Suprapubic skin (tissue), 4 donors: ENCODE data around the gene CDC7. TPM values are rescaled to one million over a fixed set of nuclear protein-coding genes. Genes with fewer than 3 reads are reported as not detected.

Experiments used
- DNase-seq, 2 donors: peaks; one replicate each; pipeline ENCODE4 v3.0.0-alpha.2; 2019; ENCODE audit warnings: low spot score in 2 of 2
- H3K27ac ChIP-seq: fragments of 200-600 bp; sonication (generic); one replicate; pipeline ENCODE4 v1.5.1; 2019
- H3K27me3 ChIP-seq: fragments of 200-600 bp; sonication (generic); one replicate; pipeline ENCODE4 v1.5.1; 2019
- H3K36me3 ChIP-seq: fragments of 200-600 bp; sonication (generic); one replicate; pipeline ENCODE4 v1.5.1; 2019
- H3K4me1 ChIP-seq: fragments of 200-600 bp; sonication (generic); one replicate; pipeline ENCODE4 v1.5.1; 2019
- H3K4me3 ChIP-seq: fragments of 200-600 bp; sonication (generic); one replicate; pipeline ENCODE4 v1.5.1; 2019; ENCODE audit warnings: mild to moderate bottlenecking
- H3K9me3 ChIP-seq: fragments of 200-600 bp; sonication (generic); one replicate; pipeline ENCODE4 v1.5.1; 2019
- EP300 ChIP-seq: sonication (generic); formaldehyde crosslinking; IDR thresholded peaks from one replicate; pipeline ENCODE4 v1.6.1; 2017; ENCODE audit warnings: antibody characterized with exemption
- POLR2A ChIP-seq, 2 donors: fragments of 450-650 bp; IDR thresholded peaks; one replicate each; pipeline ENCODE4 v1.6.1; 2017; ENCODE audit warnings: antibody characterized with exemption in 2 of 2, mild to moderate bottlenecking in 2 of 2, moderate library complexity in 2 of 2
- POLR2AphosphoS5 ChIP-seq, 3 donors: sonication (generic); formaldehyde crosslinking; IDR thresholded peaks; one replicate each; pipeline ENCODE4 v1.6.1; 2017; ENCODE audit warnings: antibody characterized with exemption in 3 of 3
- WGBS: methylation state at CpG from one replicate; pipeline ENCODE4 v1.1.5; 2018; 5-methylcytosine and 5-hydroxymethylcytosine counted together
- total RNA-seq, 4 donors: library from RNA; depleted of rRNA; stranded (reverse); fragments of >200 nt; gene quantifications; one replicate each; pipeline ENCODE4 v1.1.0, GENCODE V29; 2016
- TF ChIP-seq, protein P1 (sequence below), 2 donors: fragments of 200-600 bp in 1 of 2; fragments of 450-650 bp in 1 of 2; sonication (generic) in 1 of 2; IDR thresholded peaks; one replicate each; pipeline ENCODE4 v1.5.1; 2016 to 2019; ENCODE audit warnings: antibody characterized with exemption in 2 of 2, mild to moderate bottlenecking in 1 of 2, moderate library complexity in 1 of 2

The CDC7 gene
- total RNA-seq, 4 donors from 2014 or later: 0.47 to 5.4 (median 2.3) TPM

DNA sequence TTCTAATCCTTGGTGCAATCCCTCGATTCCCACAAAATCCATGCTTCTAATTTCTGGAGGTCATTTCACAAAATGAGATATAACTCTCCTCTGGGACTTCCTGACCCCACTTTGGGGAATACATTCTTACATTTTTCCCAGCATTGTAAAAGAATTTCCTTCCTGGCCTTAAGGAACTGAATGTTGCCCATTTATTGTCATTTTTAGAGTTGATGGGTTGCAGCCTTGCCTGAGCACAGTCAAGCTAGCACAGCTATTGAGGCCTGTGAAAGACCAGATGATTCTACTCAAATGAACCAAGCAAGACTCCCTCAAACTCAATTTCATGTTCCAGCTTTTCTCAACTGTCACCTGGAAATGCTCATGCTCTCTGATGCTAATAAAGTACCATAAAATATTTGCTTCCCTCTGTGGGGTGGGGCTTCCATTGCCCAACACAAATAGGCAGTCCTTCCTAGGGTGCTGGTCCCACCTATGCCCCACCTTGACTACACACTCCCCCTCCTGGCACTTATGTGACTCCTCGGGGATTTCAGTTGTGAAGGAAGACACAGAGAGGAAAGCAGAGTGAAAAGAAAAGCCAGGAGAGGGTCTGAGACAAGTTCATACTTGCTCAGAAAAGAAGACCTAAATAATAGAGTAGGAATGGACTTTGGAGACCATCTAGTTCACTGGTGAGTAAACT, 24.0 kb upstream of the CDC7 start:
- Histone ChIP-seq H3K27me3 (no peaks in the 10 kb centered on the region), H3K27ac (no peak overlapping the region), H3K9me3 (no peaks in the 10 kb centered on the region), H3K36me3 (no peaks in the 10 kb centered on the region), H3K4me3 (no peak overlapping the region), H3K4me1 (no peaks in the 10 kb centered on the region)
- no peak for DNase-seq
- TF ChIP-seq, protein P1, sequence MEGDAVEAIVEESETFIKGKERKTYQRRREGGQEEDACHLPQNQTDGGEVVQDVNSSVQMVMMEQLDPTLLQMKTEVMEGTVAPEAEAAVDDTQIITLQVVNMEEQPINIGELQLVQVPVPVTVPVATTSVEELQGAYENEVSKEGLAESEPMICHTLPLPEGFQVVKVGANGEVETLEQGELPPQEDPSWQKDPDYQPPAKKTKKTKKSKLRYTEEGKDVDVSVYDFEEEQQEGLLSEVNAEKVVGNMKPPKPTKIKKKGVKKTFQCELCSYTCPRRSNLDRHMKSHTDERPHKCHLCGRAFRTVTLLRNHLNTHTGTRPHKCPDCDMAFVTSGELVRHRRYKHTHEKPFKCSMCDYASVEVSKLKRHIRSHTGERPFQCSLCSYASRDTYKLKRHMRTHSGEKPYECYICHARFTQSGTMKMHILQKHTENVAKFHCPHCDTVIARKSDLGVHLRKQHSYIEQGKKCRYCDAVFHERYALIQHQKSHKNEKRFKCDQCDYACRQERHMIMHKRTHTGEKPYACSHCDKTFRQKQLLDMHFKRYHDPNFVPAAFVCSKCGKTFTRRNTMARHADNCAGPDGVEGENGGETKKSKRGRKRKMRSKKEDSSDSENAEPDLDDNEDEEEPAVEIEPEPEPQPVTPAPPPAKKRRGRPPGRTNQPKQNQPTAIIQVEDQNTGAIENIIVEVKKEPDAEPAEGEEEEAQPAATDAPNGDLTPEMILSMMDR (IDR thresholded peaks at IDR 0.05): no peak
- TF ChIP-seq POLR2AphosphoS5 (IDR thresholded peaks at IDR 0.05) (no peak), EP300 (no peak), POLR2A (IDR thresholded peaks at IDR 0.05) (no peak)
- WGBS: 41% methylated on average over 2 of the region's 2 CpGs

DNA sequence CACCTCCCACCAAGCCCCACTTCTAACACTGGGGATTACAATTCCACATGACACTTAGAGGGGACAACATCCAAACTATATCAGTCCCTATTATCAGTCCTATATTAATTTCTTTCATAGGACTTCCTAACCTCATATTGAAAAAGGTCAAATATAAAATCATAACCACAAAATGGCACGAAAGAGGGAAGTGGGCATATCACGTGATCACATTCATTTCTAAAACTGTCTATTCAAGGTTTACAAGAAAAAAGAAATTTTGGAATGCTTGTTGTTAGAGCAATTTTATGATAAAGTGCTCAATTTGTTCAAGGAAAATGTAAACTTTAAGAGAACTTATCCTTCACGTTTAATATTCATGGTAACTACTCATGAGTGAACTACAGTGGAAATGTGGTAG, 13.2 kb upstream of the CDC7 start:
- no peak overlapping the region for H3K4me3 ChIP-seq
- H3K27ac ChIP-seq: no peak overlapping the region
- no peak for DNase-seq
- H3K27me3 ChIP-seq: no peaks in the 10 kb centered on the region
- H3K4me1 ChIP-seq: no peaks in the 10 kb centered on the region
- TF ChIP-seq, protein P1 (IDR thresholded peaks at IDR 0.05): no peak
- no peak for TF ChIP-seq EP300
- no peak for TF ChIP-seq POLR2AphosphoS5 (IDR thresholded peaks at IDR 0.05)
- no peak for TF ChIP-seq POLR2A (IDR thresholded peaks at IDR 0.05)
- no peaks in the 10 kb centered on the region for H3K36me3 ChIP-seq
- no peaks in the 10 kb centered on the region for H3K9me3 ChIP-seq
- WGBS: 78% methylated on average over 3 of the region's 3 CpGs

DNA sequence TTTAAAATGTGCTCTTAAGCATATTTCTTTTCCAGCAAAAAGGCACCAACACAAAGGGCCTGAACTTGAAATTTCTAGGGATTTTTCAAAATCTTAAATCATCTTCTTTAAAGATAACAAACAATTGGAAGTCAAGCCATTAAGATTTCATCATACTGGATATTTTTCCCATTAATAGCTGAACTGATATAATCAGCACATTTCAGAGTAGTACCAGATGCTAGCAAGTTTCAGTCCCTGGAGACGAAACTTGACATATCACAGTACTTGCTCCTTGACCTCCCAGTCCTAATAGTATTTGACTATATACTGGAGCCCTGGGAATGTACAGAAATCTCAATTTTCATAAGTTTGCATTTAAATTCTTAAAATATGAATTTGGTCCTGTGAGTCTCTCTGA, 10.2 kb upstream of the CDC7 start:
- Histone ChIP-seq H3K27ac (no peak overlapping the region), H3K9me3 (no peaks in the 10 kb centered on the region), H3K36me3 (no peaks in the 10 kb centered on the region), H3K4me1 (no peaks in the 10 kb centered on the region), H3K27me3 (no peaks in the 10 kb centered on the region), H3K4me3 (no peak overlapping the region)
- no peak for DNase-seq
- TF ChIP-seq EP300: no peak
- 68% methylated on average over 1 of the region's 1 CpG for WGBS

DNA sequence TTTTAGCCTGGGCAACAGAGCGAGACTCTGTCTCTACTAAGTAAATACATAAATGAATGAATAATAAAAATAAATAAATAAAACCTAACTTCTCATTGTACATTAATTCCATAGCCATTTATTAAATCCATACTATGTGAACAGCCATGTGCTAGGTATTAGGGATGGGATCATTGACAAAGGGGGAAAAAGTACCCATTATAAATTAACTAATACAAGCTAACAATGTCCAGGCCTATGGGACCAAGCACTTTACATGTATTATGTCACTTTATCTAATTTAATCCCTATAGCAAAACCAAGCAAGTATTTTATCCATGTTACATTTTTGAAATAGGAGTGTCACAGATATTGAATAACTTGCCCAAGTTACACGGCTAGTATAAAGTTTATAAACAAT, 2.6 kb upstream of the CDC7 start:
- Histone ChIP-seq H3K4me1 (peaks cover 17% of the 10 kb centered on the region), H3K27me3 (no peaks in the 10 kb centered on the region), H3K9me3 (no peaks in the 10 kb centered on the region), H3K4me3 (no peak overlapping the region), H3K36me3 (no peaks in the 10 kb centered on the region), H3K27ac (no peak overlapping the region)
- DNase-seq: no peak
- no peak for TF ChIP-seq EP300
- TF ChIP-seq POLR2A (IDR thresholded peaks at IDR 0.05): no peak
- TF ChIP-seq POLR2AphosphoS5 (IDR thresholded peaks at IDR 0.05): no peak
- TF ChIP-seq, protein P1 (IDR thresholded peaks at IDR 0.05): no peak
- 95% methylated on average over 2 of the region's 2 CpGs for WGBS

DNA sequence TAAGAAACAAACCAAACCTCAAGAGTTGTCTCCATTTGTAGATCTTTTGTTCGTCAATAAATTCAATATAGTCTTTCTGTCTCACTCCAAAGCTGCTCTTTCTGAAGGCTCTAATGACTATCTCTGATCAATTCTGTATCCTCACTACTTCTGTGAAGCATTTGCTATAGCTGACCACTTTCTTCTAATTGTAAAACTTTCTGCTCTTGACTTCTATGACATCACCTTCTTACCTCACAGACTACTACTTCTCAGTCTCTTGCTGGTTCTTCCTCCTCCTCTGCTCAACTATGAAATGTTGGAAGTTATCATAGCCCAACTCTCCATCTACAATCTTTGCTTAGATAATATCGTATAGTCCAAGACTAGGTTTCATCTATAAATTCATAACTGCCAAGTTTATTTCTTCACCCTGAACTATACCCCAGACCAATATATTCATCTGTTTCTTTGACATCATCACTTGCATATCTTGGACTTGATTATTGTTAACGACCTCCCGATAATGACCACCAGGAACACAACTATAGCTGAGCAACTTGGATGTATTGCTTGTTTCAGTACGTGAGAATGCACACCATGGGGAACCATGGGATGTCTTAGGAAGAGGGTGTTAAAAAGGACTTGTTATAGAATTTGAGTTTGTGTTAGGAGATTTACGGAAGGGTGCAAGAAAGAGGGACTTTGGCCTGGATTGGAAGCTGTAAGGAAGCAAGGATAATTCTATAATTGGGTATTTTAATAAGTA, 2.0 kb upstream of the CDC7 start:
- H3K4me1 ChIP-seq: peaks cover 17% of the 10 kb centered on the region
- no peak for DNase-seq
- H3K27ac ChIP-seq: no peak overlapping the region
- no peak for TF ChIP-seq EP300
- TF ChIP-seq POLR2AphosphoS5 (IDR thresholded peaks at IDR 0.05): no peak
- H3K27me3 ChIP-seq: no peaks in the 10 kb centered on the region
- 95% methylated on average over 6 of the region's 6 CpGs for WGBS
- H3K36me3 ChIP-seq: no peaks in the 10 kb centered on the region
- H3K9me3 ChIP-seq: no peaks in the 10 kb centered on the region
- H3K4me3 ChIP-seq: no peak overlapping the region

DNA sequence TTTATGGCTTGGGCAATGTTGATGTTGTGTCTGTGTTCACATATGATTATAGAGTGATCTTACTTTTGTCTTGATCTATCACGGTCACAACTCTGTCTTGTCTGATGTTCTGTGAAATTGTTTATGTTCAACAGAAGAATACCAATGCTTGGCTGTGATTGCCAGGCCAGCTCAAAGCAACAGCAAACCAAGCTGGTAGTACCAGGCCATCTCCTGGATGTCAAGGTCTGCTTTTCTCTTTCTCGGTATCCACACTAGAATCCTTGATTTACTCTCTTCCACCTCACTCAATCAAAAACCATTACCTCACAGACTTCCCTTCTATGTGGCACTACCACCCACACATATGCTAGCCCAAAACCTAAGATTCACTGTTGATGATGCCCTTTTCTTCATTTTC, 1.3 kb upstream of the CDC7 start:
- TF ChIP-seq EP300: no peak
- TF ChIP-seq POLR2AphosphoS5 (IDR thresholded peaks at IDR 0.05): no peak
- TF ChIP-seq, protein P1 (IDR thresholded peaks at IDR 0.05): no peak
- Histone ChIP-seq H3K27me3 (no peaks in the 10 kb centered on the region), H3K36me3 (no peaks in the 10 kb centered on the region), H3K4me3 (no peak overlapping the region), H3K27ac (no peak overlapping the region), H3K9me3 (no peaks in the 10 kb centered on the region), H3K4me1 (peaks cover 17% of the 10 kb centered on the region)
- 98% methylated on average over 2 of the region's 2 CpGs for WGBS
- DNase-seq: no peak
